Peyer's patch (tissue), 4 donors: Measurements from ENCODE around the gene FAM83F.

Experiments used
- POLR2A ChIP-seq, 2 donors: fragments of 450-650 bp; IDR thresholded peaks; one replicate each; pipeline ENCODE4 v1.5.1; 2017; ENCODE audit warnings: antibody characterized with exemption in 2 of 2, mild to moderate bottlenecking in 2 of 2, moderate library complexity in 2 of 2
- TF ChIP-seq, protein P1 (sequence below), 6 experiments: fragments of 450-650 bp in 4 of 6; fragments of 200-600 bp in 2 of 6; sonication (generic) in 1 of 6; IDR thresholded peaks; one replicate each; pipeline ENCODE4 v1.5.1; 2017 to 2019; ENCODE audit warnings: antibody characterized with exemption in 6 of 6, mild to moderate bottlenecking in 3 of 6, moderate library complexity in 1 of 6

DNA sequence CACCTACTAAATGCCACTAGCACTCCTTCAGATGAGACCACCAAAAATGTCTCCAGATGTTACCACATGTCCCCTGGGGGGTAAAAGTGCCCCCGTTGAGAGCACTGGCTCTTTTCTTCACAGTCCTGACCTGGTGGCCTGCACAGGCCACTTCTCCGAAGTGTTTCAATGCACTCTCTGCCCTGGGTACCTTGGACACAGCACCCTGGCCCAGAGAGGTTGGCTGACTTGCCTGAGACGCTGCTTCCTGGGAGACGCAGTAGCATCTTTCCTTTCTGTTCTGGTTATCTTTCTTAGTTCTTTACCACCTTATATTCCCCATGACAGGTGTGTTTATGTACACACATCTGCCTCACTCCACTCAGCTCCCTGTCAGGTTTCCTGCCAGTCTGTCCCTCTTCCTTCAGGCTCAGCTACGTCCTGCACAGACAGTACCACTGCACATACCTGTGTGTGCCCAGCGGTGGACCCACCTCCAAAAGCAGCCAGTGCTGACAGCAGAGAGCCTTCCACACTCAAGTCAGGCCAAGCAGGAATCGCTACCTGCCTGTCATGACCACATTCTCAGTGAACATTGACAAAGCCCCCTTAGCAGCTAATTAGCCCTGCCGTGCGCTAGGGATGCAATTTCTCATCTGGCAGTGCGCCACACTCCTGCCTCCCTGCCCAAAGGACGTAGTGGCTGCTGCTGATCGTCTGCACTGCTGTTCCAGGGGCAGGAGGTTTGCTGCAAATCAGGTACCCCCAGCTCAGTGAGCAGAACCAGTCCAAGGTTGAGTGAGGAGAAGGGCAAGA lies 39.0 kb downstream of the FAM83F start:
- TF ChIP-seq, protein P1, sequence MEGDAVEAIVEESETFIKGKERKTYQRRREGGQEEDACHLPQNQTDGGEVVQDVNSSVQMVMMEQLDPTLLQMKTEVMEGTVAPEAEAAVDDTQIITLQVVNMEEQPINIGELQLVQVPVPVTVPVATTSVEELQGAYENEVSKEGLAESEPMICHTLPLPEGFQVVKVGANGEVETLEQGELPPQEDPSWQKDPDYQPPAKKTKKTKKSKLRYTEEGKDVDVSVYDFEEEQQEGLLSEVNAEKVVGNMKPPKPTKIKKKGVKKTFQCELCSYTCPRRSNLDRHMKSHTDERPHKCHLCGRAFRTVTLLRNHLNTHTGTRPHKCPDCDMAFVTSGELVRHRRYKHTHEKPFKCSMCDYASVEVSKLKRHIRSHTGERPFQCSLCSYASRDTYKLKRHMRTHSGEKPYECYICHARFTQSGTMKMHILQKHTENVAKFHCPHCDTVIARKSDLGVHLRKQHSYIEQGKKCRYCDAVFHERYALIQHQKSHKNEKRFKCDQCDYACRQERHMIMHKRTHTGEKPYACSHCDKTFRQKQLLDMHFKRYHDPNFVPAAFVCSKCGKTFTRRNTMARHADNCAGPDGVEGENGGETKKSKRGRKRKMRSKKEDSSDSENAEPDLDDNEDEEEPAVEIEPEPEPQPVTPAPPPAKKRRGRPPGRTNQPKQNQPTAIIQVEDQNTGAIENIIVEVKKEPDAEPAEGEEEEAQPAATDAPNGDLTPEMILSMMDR (IDR thresholded peaks at IDR 0.05) = no peak
- TF ChIP-seq POLR2A (IDR thresholded peaks at IDR 0.05) = no peak
